ENCODE measurements around the gene SET. TPM values are rescaled to one million over a fixed set of nuclear protein-coding genes. Genes with fewer than 3 reads are reported as not detected.

The SET gene
- total RNA-seq, 2 experiments from 2014 or later, result 436 to 623 TPM

DNA sequence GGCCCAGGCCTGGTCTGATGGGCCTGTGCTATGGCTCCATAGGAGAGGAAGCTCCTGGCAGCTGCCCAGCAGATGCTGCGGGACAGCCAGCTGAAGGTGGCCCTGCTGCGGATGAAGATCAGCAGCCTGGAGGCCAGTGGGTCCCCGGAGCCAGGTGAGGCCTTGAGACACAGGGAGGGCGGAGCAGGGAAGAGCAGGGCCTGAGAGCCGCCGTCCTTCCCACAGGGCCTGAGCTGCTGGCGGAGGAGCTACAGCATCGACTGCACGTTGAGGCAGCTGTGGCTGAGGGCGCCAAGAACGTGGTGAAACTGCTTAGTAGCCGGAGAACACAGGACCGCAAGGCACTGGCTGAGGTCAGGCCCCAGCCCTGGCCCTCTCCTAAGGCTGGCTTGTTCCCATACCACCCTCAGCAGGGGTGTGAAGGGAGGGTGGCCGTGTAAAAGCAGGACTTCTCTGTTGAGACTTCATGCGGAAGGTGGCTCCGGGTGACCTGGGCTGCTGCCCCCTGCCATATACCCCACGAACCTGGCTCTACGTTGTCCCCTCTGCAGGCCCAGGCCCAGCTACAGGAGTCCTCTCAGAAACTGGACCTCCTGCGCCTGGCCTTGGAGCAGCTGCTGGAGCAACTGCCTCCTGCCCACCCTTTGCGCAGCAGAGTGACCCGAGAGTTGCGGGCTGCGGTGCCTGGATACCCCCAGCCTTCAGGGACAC lies 17.8 kb downstream of the SET start:
- CTCF ChIA-PET, result interaction anchor here (0.7 to 1.4 kb wide), 4 partner anchors 11 to 112 kb away, joined by 3 to 4 read pairs (median 3); partner anchors contain the start of gene ENDOG
- Mint-ChIP-seq H3K36me3 (no peaks in the 10 kb centered on the region), H3K4me3 (no peak overlapping the region), H3K9me3 (ENCODE audit: low read depth) (no peaks in the 10 kb centered on the region), H3K4me1 (peaks cover 6% of the 10 kb centered on the region), H3K27me3 (no peaks in the 10 kb centered on the region), H3K27ac (no peak overlapping the region)
- no peak for ATAC-seq
- no peak for DNase-seq

DNA sequence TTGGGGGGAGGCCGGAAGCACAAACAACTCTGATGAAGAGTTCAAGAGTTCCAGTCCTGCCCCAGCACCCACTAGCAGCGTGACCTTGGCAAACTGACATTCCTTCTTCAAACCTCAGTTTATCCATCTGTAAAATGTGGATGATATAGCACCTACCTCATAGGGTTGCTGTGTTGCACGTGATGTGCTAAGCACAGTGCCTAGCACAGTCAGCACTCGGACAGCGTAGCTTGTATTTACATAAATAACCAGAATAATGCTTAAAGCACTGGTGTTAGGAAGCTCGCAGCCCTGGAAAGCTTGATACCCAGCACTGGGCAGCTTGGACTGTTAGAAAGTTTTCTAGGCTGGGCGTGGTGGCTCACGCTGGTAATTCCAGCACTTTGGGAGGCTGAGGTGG lies 18.4 kb downstream of the SET start:
- Mint-ChIP-seq H3K9me3 (ENCODE audit: low read depth) (no peaks in the 10 kb centered on the region), H3K27ac (no peak overlapping the region), H3K27me3 (no peaks in the 10 kb centered on the region), H3K4me3 (no peak overlapping the region), H3K4me1 (peaks cover 3% of the 10 kb centered on the region), H3K36me3 (no peaks in the 10 kb centered on the region)
- DNase-seq, result no peak
- CTCF ChIA-PET, result interaction anchor here (0.7 kb wide), 2 partner anchors 60 to 111 kb away, joined by 3 read pairs; partner anchors contain the start of gene ENDOG
- no peak for ATAC-seq

- Mint-ChIP-seq H3K27ac (no peak overlapping the region), H3K27me3 (no peaks in the 10 kb centered on the region), H3K36me3 (no peaks in the 10 kb centered on the region), H3K4me3 (no peak overlapping the region), H3K9me3 (ENCODE audit: low read depth) (no peaks in the 10 kb centered on the region), H3K4me1 (no peaks in the 10 kb centered on the region)
- no peak for DNase-seq
- CTCF ChIA-PET, result interaction anchor here (0.5 to 1.9 kb wide), 3 partner anchors 11 to 124 kb away, joined by 3 to 7 read pairs (median 3); partner anchors contain the start of gene PKN3
- no peak for ATAC-seq
Measured at GRCh38 chr9:128712451-128713410, 23.7 kb downstream of the SET start.

DNA sequence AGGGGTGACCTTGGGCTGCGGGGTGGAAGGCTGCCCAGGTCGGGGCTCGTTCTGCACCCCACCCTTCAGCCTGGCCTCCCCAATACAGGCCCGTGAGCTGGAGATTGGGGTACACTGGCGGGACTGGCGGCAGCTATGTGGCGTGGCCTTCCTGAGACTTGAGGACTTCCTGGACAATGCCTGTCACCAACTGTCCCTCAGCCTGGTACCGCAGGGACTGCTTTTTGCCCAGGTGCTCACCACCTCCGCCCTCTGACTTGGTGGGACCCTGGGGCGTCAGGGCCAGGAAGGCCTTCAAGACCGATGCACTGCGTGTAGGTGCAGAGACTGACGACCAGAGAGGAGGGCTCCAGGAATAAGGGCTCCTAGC lies 24.4 kb downstream of the SET start:
- no peaks in the 10 kb centered on the region for H3K27me3 Mint-ChIP-seq
- CTCF ChIA-PET, result no interaction called here

GRCh38 chr9:128713941-128714573 lies 25.0 kb downstream of the SET start:
- no peak for DNase-seq
- no peaks in the 10 kb centered on the region for H3K36me3 Mint-ChIP-seq
- H3K27ac Mint-ChIP-seq, result no peak overlapping the region
- H3K27me3 Mint-ChIP-seq, result no peaks in the 10 kb centered on the region
- H3K4me3 Mint-ChIP-seq, result no peak overlapping the region
- ATAC-seq, result no peak
- no peaks in the 10 kb centered on the region for H3K4me1 Mint-ChIP-seq
- CTCF ChIA-PET, result no interaction called here
- no peaks in the 10 kb centered on the region for H3K9me3 Mint-ChIP-seq (ENCODE audit: low read depth)

More for the DNA sequence above, 24.4 kb downstream of the SET start:
- Mint-ChIP-seq H3K4me3 (no peak overlapping the region), H3K9me3 (ENCODE audit: low read depth) (no peaks in the 10 kb centered on the region), H3K36me3 (no peaks in the 10 kb centered on the region), H3K27ac (no peak overlapping the region), H3K4me1 (no peaks in the 10 kb centered on the region)
- ATAC-seq (no peak), DNase-seq (no peak)

DNA sequence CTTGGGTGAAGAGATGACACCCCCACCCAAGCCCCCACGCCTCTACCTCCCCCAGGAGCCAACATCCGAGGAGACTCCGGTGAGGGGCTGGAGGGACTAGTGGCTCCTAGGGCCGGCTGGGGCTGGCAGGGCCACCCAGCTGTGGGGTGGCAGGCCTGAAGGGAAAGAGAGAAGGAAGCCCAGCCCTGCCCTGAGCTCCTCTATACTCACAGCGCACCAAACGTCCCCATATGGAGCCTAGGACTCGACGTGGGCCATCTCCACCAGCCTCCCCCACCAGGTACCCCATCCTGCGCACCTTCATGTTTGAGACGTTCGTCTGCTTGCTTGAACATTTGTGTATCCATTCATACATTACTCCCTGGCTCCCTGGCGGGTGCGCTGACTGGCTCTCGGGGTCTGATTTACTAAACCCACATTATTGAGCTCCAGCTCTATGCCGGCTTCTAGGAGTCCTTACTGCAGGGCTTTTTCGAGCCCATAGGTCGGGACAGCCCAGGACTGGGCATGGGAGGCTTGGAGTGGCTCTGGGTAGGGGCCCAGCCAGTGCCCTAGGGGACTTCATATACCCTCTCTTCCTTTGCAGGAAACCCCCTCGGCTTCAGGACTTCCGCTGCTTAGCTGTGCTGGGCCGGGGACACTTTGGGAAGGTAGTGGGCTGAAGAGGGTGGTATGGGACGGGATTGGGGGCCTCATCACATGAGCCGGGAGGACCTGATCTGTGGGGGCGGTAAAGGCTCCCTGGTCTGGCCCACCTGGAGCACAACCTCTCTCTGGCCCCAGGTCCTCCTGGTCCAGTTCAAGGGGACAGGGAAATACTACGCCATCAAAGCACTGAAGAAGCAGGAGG lies 25.8 kb downstream of the SET start:
- no peaks in the 10 kb centered on the region for H3K4me1 Mint-ChIP-seq
- no peaks in the 10 kb centered on the region for H3K9me3 Mint-ChIP-seq (ENCODE audit: low read depth)
- CTCF ChIA-PET, result no interaction called here
- H3K27me3 Mint-ChIP-seq, result no peaks in the 10 kb centered on the region
- H3K36me3 Mint-ChIP-seq, result no peaks in the 10 kb centered on the region
- no peak overlapping the region for H3K27ac Mint-ChIP-seq
- DNase-seq (no peak), ATAC-seq (no peak)
- no peak overlapping the region for H3K4me3 Mint-ChIP-seq

DNA sequence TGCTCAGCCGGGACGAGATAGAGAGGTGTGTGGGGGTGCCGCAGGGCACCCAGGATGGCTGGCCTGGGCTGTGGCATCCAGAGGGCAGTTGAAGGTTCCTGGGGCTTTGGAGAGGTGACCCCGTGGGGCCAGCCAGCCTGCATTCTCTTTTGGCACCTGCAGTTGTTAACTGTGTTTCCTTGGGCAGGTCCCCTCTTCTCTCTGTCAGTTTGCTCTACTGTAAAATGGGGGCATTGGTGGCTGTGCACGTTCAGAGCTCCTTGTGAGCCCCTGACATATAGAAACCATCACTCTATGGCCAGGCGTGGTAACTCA lies 26.4 kb downstream of the SET start:
- CTCF ChIA-PET, result no interaction called here
- H3K27me3 Mint-ChIP-seq, result no peaks in the 10 kb centered on the region
- H3K4me1 Mint-ChIP-seq, result no peaks in the 10 kb centered on the region

GRCh38 chr9:128716581-128717254 lies 27.7 kb downstream of the SET start:
- H3K27ac Mint-ChIP-seq, result no peak overlapping the region
- H3K4me1 Mint-ChIP-seq, result peaks cover 2% of the 10 kb centered on the region
- CTCF ChIA-PET, result no interaction called here
- peaks cover 6% of the 10 kb centered on the region for H3K36me3 Mint-ChIP-seq
- no peaks in the 10 kb centered on the region for H3K9me3 Mint-ChIP-seq (ENCODE audit: low read depth)
- no peak for ATAC-seq
- no peaks in the 10 kb centered on the region for H3K27me3 Mint-ChIP-seq
- H3K4me3 Mint-ChIP-seq, result no peak overlapping the region
- no peak for DNase-seq

More for the DNA sequence above, 26.4 kb downstream of the SET start:
- H3K4me3 Mint-ChIP-seq, result no peak overlapping the region
- H3K9me3 Mint-ChIP-seq (ENCODE audit: low read depth), result no peaks in the 10 kb centered on the region
- no peak overlapping the region for H3K27ac Mint-ChIP-seq
- H3K36me3 Mint-ChIP-seq, result peaks cover 2% of the 10 kb centered on the region
- DNase-seq (no peak), ATAC-seq (no peak)

- no peak for DNase-seq
- H3K27ac Mint-ChIP-seq, result no peak overlapping the region
- no peaks in the 10 kb centered on the region for H3K27me3 Mint-ChIP-seq
- H3K4me1 Mint-ChIP-seq, result peaks cover 14% of the 10 kb centered on the region
- H3K9me3 Mint-ChIP-seq (ENCODE audit: low read depth), result no peaks in the 10 kb centered on the region
- ATAC-seq, result no peak
- peaks cover 6% of the 10 kb centered on the region for H3K36me3 Mint-ChIP-seq
- H3K4me3 Mint-ChIP-seq, result no peak overlapping the region
- CTCF ChIA-PET, result no interaction called here
Measured at GRCh38 chr9:128718047-128718446, 29.0 kb downstream of the SET start.

DNA sequence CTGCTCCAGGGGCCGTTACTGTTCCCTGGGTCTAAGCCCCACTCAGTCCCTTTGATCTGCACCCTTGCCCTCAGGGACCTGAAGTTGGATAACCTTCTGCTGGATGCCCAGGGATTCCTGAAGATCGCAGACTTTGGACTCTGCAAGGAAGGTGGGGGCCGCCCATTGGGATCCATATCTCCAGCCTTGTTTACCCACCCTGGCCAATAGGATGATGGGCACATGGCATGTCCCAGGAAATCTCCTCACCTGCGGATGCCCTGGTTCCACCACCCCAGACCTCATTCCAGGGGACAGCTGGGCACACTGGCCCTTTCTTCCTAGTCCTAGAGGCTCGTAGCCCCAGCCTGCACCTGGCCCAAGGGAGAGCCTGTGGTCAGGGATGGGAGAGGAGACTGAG lies 29.5 kb downstream of the SET start:
- peaks cover 6% of the 10 kb centered on the region for H3K36me3 Mint-ChIP-seq
- H3K4me3 Mint-ChIP-seq, result no peak overlapping the region
- CTCF ChIA-PET, result interaction anchor here (1.3 kb wide), 1 partner anchor 17 kb away, joined by 5 read pairs; the partner anchor contains the start of gene PKN3

GRCh38 chr9:128719919-128720605 lies 31.0 kb downstream of the SET start:
- ATAC-seq (no peak), DNase-seq (no peak)
- Mint-ChIP-seq H3K4me3 (no peak overlapping the region), H3K9me3 (ENCODE audit: low read depth) (no peaks in the 10 kb centered on the region), H3K27me3 (no peaks in the 10 kb centered on the region), H3K27ac (no peak overlapping the region), H3K4me1 (peaks cover 22% of the 10 kb centered on the region), H3K36me3 (peaks cover 8% of the 10 kb centered on the region)
- CTCF ChIA-PET, result interaction anchor here (1.2 kb wide), 1 partner anchor 18 kb away, joined by 4 read pairs; the partner anchor contains the start of gene PKN3

More for the DNA sequence above, 29.5 kb downstream of the SET start:
- H3K27me3 Mint-ChIP-seq, result no peaks in the 10 kb centered on the region
- no peak overlapping the region for H3K27ac Mint-ChIP-seq
- H3K4me1 Mint-ChIP-seq, result peaks cover 15% of the 10 kb centered on the region
- ATAC-seq (no peak), DNase-seq (no peak)
- H3K9me3 Mint-ChIP-seq (ENCODE audit: low read depth), result no peaks in the 10 kb centered on the region
